Medulla oblongata (tissue), 1 donor: ENCODE results near the gene FCGR3B.
"Not testable (repeated sequence)": the region's sequence is repeated elsewhere in the genome, so short reads cannot be mapped to it uniquely, and the experiment has no call there.

Source experiments
- DNase-seq: peaks from one replicate; pipeline ENCODE4 v3.0.0-alpha.2; 2015; ENCODE audit errors: extremely low spot score

Gene FCGR3B

GRCh38 chr1:161631076-161631475 is at the start of gene FCGR3B:
FCGR3B (minus strand) TSS chr1:161631176; CDS start chr1:161631094, 82 bp downstream.
- DNase-seq, result no peak

- no peak for DNase-seq
Observed at GRCh38 chr1:161678500-161678899, 47.5 kb upstream of the FCGR3B start.

DNA sequence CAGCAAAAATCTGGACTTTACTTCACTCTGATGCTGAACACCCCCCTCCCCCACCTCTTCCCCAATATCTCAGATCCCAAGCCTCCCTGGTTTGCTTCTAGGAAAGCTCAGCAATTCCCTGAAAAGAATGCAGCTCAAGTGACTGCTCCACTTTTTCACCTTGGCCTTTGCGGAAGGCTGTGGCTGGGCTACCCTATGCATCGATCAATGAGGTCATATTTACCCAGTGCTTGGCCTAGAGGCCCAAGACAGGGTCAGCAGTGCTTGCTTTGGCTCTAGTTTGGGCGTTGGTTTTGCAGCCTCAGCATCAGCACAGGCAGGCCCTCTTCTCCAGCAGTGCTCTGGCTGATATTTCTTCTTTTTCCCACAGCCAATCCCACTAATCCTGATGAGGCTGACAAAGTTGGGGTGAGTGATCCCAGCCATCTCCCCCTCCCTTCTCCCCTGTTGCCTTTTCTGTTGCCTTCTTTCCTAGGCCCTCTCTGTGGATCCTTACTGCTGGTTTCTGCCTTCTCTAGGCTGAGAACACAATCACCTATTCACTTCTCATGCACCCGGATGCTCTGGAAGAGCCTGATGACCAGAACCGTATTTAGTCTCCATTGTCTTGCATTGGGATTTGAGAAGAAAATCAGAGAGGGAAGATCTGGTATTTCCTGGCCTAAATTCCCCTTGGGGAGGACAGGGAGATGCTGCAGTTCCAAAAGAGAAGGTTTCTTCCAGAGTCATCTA is 46.1 kb upstream of the FCGR3B start:
- peak; percentile 7 for DNase-seq

DNA sequence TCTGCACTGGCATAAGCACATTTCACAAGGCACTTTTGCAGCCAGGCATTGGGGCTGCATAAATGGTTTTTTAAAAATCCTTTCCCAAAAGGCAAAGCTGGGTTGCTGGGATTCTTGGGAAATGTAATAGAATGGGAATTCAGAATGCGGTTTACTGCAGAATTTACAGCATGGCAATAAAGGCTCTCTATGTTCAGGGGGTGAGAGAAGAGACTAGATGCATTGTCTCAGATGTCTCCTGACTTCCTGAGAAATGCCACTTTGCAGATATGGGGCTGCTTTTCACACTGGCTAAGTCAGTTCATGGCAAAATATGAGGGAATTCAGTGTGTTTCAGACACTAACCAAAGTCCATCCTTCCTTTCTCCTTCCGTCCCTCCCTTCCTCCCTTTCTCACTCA is 45.5 kb upstream of the FCGR3B start:
- DNase-seq, result peak; percentile 68

- DNase-seq, result not testable (repeated sequence)
Observed at GRCh38 chr1:161674908-161675307, 43.9 kb upstream of the FCGR3B start.

- DNase-seq, result not testable (repeated sequence)
Observed at GRCh38 chr1:161674447-161674846, 43.5 kb upstream of the FCGR3B start.

DNA sequence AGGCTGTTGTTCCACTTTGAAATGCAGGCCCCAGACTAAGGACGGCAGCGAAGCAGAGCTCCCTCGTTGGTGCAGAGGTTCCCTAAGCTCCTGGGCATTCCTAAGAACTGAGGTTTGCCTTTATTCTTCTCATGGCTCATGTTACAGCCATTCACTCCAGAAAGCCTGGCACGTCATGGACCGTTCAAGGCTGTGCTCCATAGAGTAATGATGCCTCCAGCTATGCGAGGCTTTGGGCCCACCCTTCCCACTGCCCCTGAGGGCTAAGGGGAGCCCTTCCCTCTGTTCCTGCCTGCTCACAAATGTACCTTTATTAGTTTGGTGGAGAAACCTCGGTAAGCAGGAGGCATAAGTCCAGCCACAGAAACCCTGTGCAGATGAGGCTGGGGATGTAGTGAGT is 42.5 kb upstream of the FCGR3B start:
- not testable (repeated sequence) for DNase-seq

DNA sequence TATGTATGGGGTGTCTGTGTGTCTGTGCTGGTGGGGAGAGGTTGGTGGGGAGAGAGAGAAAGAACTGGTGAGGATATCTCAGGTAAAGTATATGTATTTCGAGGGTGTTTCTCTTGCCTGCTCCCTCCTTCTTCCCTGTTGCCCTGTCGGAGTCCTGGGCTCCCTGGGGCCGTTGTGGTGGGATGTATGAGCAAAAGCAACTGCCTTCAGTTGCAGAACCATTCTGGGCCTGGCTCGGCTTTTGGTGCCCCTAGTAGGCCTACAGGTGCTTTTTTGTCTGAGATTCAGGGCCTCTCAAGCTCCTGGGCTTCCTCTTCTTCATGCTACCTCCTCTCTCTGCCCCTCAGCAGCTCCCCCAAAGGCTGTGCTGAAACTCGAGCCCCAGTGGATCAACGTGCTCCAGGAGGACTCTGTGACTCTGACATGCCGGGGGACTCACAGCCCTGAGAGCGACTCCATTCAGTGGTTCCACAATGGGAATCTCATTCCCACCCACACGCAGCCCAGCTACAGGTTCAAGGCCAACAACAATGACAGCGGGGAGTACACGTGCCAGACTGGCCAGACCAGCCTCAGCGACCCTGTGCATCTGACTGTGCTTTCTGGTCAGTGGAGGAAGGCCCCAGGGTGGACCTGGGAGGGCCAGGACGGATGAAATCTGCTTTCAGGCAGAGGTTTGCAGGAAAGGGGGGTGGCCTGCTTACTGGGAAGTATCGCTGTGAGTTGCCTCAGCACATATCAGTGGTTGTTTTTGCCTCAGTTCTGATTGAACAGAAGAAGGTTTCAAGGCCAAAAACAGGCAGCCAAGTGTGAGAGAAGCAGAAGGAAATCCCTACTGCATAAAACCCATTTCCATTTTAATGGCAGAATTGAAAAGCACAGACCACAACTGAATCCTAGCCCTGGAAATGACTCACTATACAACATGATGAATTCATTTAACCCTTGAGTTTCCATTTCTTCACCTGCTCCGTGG is 40.4 kb upstream of the FCGR3B start:
- DNase-seq, result not testable (repeated sequence)

- DNase-seq, result not testable (repeated sequence)
Observed at GRCh38 chr1:161664689-161665088, 33.7 kb upstream of the FCGR3B start.

- DNase-seq, result not testable (repeated sequence)
Observed at GRCh38 chr1:161663569-161663968, 32.6 kb upstream of the FCGR3B start.

DNA sequence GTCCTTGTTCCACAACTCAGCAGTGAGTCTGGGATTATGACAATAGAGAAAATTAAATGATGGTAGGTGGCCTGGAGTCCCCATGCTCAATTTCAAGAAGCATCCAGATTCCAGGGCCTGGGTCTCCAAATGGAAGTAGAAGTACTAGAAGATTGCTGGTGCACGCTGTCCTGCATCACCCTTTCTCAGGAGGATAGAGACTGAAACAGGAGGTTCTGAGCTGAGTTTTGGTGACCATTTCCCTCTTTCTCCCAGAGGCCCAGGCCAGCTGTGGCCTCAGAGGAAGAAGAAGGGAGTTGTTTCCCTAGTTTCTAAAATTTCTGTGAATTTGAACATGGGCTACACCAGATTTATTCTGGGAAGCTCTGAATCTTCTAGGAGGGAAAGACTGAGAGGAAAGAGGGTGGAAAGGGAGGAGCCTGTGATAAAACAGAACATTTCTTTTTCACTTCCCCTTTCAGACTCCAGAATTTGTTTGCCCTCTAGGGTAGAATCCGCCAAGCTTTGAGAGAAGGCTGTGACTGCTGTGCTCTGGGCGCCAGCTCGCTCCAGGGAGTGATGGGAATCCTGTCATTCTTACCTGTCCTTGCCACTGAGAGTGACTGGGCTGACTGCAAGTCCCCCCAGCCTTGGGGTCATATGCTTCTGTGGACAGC is 31.8 kb upstream of the FCGR3B start, which contains the start of gene FCGR2B:
Gene FCGR2B, plus strand, starts transcription at position 460 of the 656 bp plus-strand sequence. Its CDS starts 99 bp downstream, at position 559.
- not testable (repeated sequence) for DNase-seq

DNA sequence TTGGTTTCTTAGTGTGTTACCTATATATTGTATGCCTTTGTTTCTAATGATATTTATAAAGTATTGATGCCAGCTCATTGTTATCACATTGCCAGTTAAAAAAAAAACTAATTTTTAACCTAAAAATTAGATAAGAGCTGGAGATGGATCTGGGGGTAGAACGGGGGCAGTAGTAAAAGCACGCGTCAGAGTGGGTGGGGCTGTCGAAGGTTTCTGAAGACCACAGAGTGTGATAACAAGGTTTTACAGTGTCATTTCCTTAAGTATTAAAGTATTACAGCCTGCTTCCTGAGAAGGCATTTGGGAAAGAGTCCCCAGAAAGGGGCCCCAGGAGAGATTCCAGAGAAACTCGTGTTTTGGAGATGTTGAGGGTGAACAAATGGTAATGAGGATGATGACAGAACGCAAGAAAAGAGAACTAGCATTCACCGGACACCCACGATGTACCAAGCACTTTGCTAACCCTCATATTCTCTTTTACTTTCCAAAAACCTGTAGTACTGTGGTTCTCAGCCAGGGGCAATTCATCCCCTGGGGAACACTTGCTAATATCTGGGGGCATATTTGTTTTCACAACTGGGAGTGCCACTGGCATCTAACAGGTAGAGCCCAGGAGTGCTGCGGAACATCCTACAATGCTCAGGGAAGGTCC is 30.8 kb upstream of the FCGR3B start:
- DNase-seq, result not testable (repeated sequence)

DNA sequence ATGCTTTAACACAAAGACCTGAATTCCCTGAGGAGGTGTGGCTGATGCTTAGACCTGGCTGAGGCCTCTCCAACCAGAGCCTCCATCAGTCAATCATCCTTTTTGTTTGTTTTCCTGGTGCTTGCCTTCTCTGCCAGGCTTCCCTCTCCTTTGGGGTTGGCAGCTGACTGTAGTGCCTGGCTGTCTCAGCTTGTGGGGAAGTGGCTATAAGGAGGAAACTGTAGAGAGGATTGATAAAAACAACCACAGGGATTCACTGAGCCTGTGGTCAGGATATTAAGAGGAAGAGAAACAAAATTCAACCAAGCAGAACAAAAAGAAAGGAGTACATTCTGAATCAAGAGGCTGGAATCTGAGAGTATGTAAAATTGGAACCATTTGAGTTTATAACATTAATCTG is 27.5 kb upstream of the FCGR3B start:
- not testable (repeated sequence) for DNase-seq

GRCh38 chr1:161653971-161654370 is 23.0 kb upstream of the FCGR3B start:
- not testable (repeated sequence) for DNase-seq

- DNase-seq, result not testable (repeated sequence)
Observed at GRCh38 chr1:161653541-161653940, 22.6 kb upstream of the FCGR3B start.

- DNase-seq, result peak; percentile 73
Observed at GRCh38 chr1:161647507-161648360, 16.8 kb upstream of the FCGR3B start.

- DNase-seq, result not testable (repeated sequence)
Observed at GRCh38 chr1:161644855-161645254, 13.9 kb upstream of the FCGR3B start.

DNA sequence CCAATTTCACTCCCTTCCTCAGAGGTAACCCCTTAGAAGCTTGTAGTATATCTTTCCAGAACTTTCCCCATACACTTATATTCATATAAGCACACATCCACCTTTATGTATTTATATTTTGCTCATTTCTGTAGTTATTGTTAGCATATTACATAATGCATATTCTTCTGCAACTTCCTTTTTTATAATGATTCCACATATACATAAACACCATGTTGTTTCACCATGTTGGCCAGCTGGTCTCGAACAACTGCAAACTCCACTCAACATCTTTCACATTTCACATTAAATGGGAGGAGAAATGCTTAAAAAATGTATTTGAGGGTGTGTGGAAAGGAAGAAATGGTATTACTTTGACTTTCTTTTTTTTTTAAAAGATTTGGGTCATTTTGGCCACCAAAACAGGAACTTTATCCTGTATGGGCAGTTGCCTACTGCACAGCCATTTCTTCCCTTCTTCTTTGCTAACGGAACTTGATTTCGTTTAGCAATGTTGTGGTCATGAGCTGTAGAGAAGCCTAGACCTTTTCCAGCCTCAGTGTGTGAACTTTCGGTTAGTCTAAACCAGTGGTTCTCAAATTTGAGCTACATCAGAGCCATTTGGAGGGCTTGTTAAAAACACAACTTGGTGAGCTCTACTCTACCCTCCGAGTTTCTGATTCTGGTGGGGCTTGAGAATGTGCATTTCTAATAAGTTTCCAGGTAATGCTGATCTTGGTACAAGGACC is 12.7 kb upstream of the FCGR3B start:
- not testable (repeated sequence) for DNase-seq

DNA sequence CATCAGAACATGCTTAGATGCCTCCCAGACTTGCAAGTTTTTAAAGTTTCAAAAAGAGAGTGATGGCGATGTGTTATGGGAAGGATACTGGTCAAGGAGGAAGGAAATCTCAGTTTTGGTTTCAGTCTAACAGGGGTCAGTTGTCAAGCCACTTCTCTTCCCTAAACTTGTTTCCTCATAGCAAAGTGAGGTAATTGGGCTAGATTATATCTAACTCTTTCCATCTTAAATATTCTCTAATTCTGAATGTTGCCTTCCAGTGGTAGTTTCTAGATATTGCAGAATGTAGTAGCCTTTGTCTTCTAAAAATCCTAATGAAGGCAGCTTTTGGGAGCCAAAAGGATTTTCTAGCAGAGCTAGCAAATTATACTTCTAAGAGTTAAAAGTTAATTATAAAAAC is 11.7 kb upstream of the FCGR3B start:
- peak; percentile 67 for DNase-seq

GRCh38 chr1:161639203-161639602 is 8.2 kb upstream of the FCGR3B start:
- DNase-seq, result not testable (repeated sequence)
